Measurements from ENCODE around the gene TRMT11. TPM values are rescaled to one million over a fixed set of nuclear protein-coding genes. Genes with fewer than 3 reads are reported as not detected.
A peak's percentile ranks its signal among the peaks of the same experiment; 100 is the strongest.

The TRMT11 gene
- total and polyA plus RNA-seq, 2 of the 13 experiments (the other 11 are each of a cell fraction or from before 2014, with no cell fraction given): 42.2 to 81.9 TPM

GRCh38 chr6:125995972-125996580 is 9.7 kb downstream of the TRMT11 start:
- Histone ChIP-seq H3K4me1 (ENCODE audit: insufficient read depth, low read length) (peaks cover 44% of the 10 kb centered on the region), H3K27ac (ENCODE audit: extremely low read length, insufficient read depth, low read length) (no peak overlapping the region), H3K36me3 (replicated peaks in 1 of 2; ENCODE audit: control insufficient read depth in 1 of 2, insufficient read depth in 2 of 2, low read length in 2 of 2) (peaks cover 16 to 42% of the 10 kb centered on the region in 2 experiments), H2AFZ (ENCODE audit: low read length) (no peak overlapping the region), H3K9ac (ENCODE audit: insufficient read depth, low read depth, low read length) (no peak overlapping the region), H4K20me1 (ENCODE audit: insufficient read depth, low read length) (peaks cover 30% of the 10 kb centered on the region), H3K27me3 (ENCODE audit: control insufficient read depth in 1 of 2, insufficient read depth in 2 of 2, low read length in 2 of 2) (no peaks in the 10 kb centered on the region), H3K9me3 (ENCODE audit: low read length) (no peaks in the 10 kb centered on the region), H3K79me2 (ENCODE audit: insufficient read depth, low read length) (peaks cover 44% of the 10 kb centered on the region), H3K4me2 (ENCODE audit: low read depth, low read length) (no peak overlapping the region), H3K4me3 (replicated peaks in 1 of 3; ENCODE audit: insufficient read depth in 1 of 3, low read depth in 2 of 3, low read length in 3 of 3) (no peak overlapping the region)
- intact Hi-C loops (cut with micrococcal nuclease; ENCODE audit: unreplicated experiment): loop anchor here (2.0 to 10.0 kb wide), 3 partner anchors 175 to 659 kb away; no protein-coding TSS in a partner anchor
- ChIA-PET CTCF (ENCODE audit: low intra/inter-chr PET ratio, low total read pairs) (interaction anchor here (1.0 to 1.3 kb wide), 3 partner anchors 22 to 316 kb away, joined by 3 to 5 read pairs (median 3); no protein-coding TSS in a partner anchor), POLR2A (interaction anchor here (2.5 kb wide), 1 partner anchor 10 kb away, joined by 40 read pairs; the partner anchor contains the start of gene TRMT11)
- no TSS peak for BruUV-seq (replicated peaks)
- peak; percentile 97 for ATAC-seq
- peak; percentile 72 for DNase-seq (ENCODE audit: low spot score)
- in situ Hi-C loops (cut with HindIII; ENCODE audit: extremely low pct_ligation_motif_present, low pct_unique_long_range_greater_than_20kb): no loop called here
- FAIRE-seq: peak; percentile 77
- 32% methylated on average over 8 of the region's 8 CpGs for WGBS (ENCODE audit: low lambda C conversion rate)
- TF ChIP-seq SAP130 (CRISPR knock-in tag; IDR thresholded peaks at IDR 0.05; ENCODE audit: low read depth): 0 out of 2 replicates have a peak, but pooled peaks have one; percentile 7
- TF ChIP-seq ZGPAT (CRISPR knock-in tag; IDR thresholded peaks at IDR 0.05): 0 out of 2 replicates have a peak, but pooled peaks have one; percentile 22
- no peak for TF ChIP-seq AGO1 (IDR thresholded peaks at IDR 0.05; ENCODE audit: low read depth, low read length, poor library complexity, severe bottlenecking)
- TF ChIP-seq ARID5B (CRISPR knock-in tag; IDR thresholded peaks at IDR 0.05): peak; percentile 38; the same call in 1 of the 2 replicates
- TF ChIP-seq DRAP1 (CRISPR knock-in tag; IDR thresholded peaks at IDR 0.05): 0 out of 2 replicates have a peak, but pooled peaks have one; percentile 29
- 0 out of 4 replicates have a peak, but pooled peaks of 1 of the 2 experiments have one; percentile 34 for TF ChIP-seq HMGXB4 (CRISPR knock-in tag; IDR thresholded peaks at IDR 0.05; ENCODE audit: borderline replicate concordance in 1 of 2, low read depth in 1 of 2)
- no peak for TF ChIP-seq PHF21A (CRISPR knock-in tag; IDR thresholded peaks at IDR 0.05)
- TF ChIP-seq SRSF9 (IDR thresholded peaks at IDR 0.05; ENCODE audit: borderline replicate concordance, insufficient read depth, low read depth, low read length, poor library complexity, severe bottlenecking): no peak
- no peak for TF ChIP-seq AGO2 (optimal IDR thresholded peaks at IDR 0.05; ENCODE audit: low read depth, low read length)
- TF ChIP-seq RAD21 (CRISPR knock-in tag; IDR thresholded peaks at IDR 0.05): peak; percentile 63
- TF ChIP-seq THAP11 (CRISPR knock-in tag; IDR thresholded peaks at IDR 0.05): 0 out of 2 replicates have a peak, but pooled peaks have one; percentile 32
- TF ChIP-seq CENPX (CRISPR knock-in tag; IDR thresholded peaks at IDR 0.05): no peak
- TF ChIP-seq MLX (CRISPR knock-in tag; IDR thresholded peaks at IDR 0.05): no peak
- TF ChIP-seq ZSCAN31 (CRISPR knock-in tag; IDR thresholded peaks at IDR 0.05; ENCODE audit: low read depth): no peak
- 0 out of 2 replicates have a peak, but pooled peaks have one; percentile 43 for TF ChIP-seq IRF2 (CRISPR knock-in tag; IDR thresholded peaks at IDR 0.05)

Measured in HepG2 (cell line).